Neural crest cell (in vitro differentiated cells): Measurements from ENCODE around the gene F2RL1. TPM values are rescaled to one million over a fixed set of nuclear protein-coding genes. Genes with fewer than 3 reads are reported as not detected.

Experiments
- DNase-seq: peaks from one replicate; pipeline ENCODE4 v3.0.0; 2021; ENCODE audit warnings: low read depth, mixed read lengths, low spot score
- H3K27ac Mint-ChIP-seq: one replicate; pipeline ENCODE4 v1.8.0; 2021; ENCODE audit warnings: mild to moderate bottlenecking, mixed read lengths; ENCODE audit not compliant: unreplicated experiment
- H3K27me3 Mint-ChIP-seq: 2 replicates; pipeline ENCODE4 v1.8.0; 2021; ENCODE audit warnings: low read depth, mild to moderate bottlenecking, mixed read lengths
- H3K36me3 Mint-ChIP-seq: 2 replicates; pipeline ENCODE4 v1.8.0; 2021; ENCODE audit warnings: low read depth, mild to moderate bottlenecking, mixed read lengths
- H3K4me1 Mint-ChIP-seq: 2 replicates; pipeline ENCODE4 v1.8.0; 2021; ENCODE audit warnings: mixed read lengths
- H3K4me3 Mint-ChIP-seq: one replicate; pipeline ENCODE4 v1.8.0; 2021; ENCODE audit warnings: mild to moderate bottlenecking, mixed read lengths
- H3K9me3 Mint-ChIP-seq: 2 replicates; pipeline ENCODE4 v1.8.0; 2021; ENCODE audit warnings: mixed read lengths
- CTCF ChIP-seq: fragments of 200-600 bp; sonication (generic); conservative IDR thresholded peaks from 2 replicates; pipeline ENCODE4 v1.5.0; 2021; ENCODE audit warnings: antibody characterized with exemption, mild to moderate bottlenecking
- total RNA-seq: library from RNA; stranded (reverse); gene quantifications from 2 replicates; pipeline ENCODE4 v1.2.1, GENCODE V29; 2021

The F2RL1 gene
- total RNA-seq, 1 donor from 2014 or later: 0.30 TPM

GRCh38 chr5:76874088-76874581 lies 55.3 kb downstream of the F2RL1 start:
- H3K36me3 Mint-ChIP-seq: no peaks in the 10 kb centered on the region
- H3K27ac Mint-ChIP-seq: no peak overlapping the region
- peaks cover 4% of the 10 kb centered on the region for H3K4me1 Mint-ChIP-seq
- peaks cover 3% of the 10 kb centered on the region for H3K27me3 Mint-ChIP-seq
- H3K4me3 Mint-ChIP-seq: no peak overlapping the region
- DNase-seq: no peak
- no peak for TF ChIP-seq CTCF
- no peaks in the 10 kb centered on the region for H3K9me3 Mint-ChIP-seq

Other genes with a start within 250 kb of the F2RL1 start
- not detected in 2 replicates for gene F2RL2, start 195.6 kb upstream of the F2RL1 start, total RNA-seq
- 42.4 and 42.6 TPM in 2 replicates for gene F2R, start 102.9 kb upstream of the F2RL1 start, total RNA-seq
- not detected in 2 replicates for gene S100Z, start 31.0 kb downstream of the F2RL1 start, total RNA-seq
- gene CRHBP, start 134.0 kb downstream of the F2RL1 start, total RNA-seq: 0.20 and 0.21 TPM in 2 replicates
- 26.6 and 26.9 TPM in 2 replicates for gene AGGF1, start 211.4 kb downstream of the F2RL1 start, total RNA-seq